SK-N-SH (cell line): ENCODE measurements around the gene B4GALNT2. TPM values are rescaled to one million over a fixed set of nuclear protein-coding genes. Genes with fewer than 3 reads are reported as not detected.
A peak's percentile ranks its signal among the peaks of the same experiment; 100 is the strongest.

Experiments
- CTCF ChIA-PET: fragments of 300-600, 350-600 bp; formaldehyde crosslinking; extraction: SDS; loops from one replicate; lab custom pipeline; 2021; lab: Yijun Ruan, JAX
- POLR2A ChIA-PET: fragments of 350-600 bp; sonication (Branson Sonifier 250); formaldehyde crosslinking; extraction: SDS; loops from one replicate; lab custom pipeline; 2020; ENCODE audit warnings: antibody characterized with exemption, inconsistent platforms; lab: Yijun Ruan, JAX
- DNase-seq: peaks from one replicate; pipeline ENCODE4 v3.0.0; 2012
- H2AFZ ChIP-seq: fragments of 200-600 bp; sonication (generic); 2 replicates; pipeline ENCODE4 v1.8.1; 2016; ENCODE audit warnings: antibody characterized with exemption, mild to moderate bottlenecking, low read depth
- H3F3A ChIP-seq: fragments of 200-600 bp; sonication (generic); replicated peaks from 2 replicates; pipeline ENCODE3; 2016; ENCODE audit warnings: antibody characterized with exemption, mild to moderate bottlenecking; ENCODE audit not compliant: insufficient read depth
- H3K27ac ChIP-seq, 2 experiments: fragments of 200-500 bp in 1 of 2; fragments of 200-600 bp in 1 of 2; sonication (Bioruptor generic) in 1 of 2; sonication (generic), shearing (Covaris generic) in 1 of 2; 2 replicates each; pipeline versions ENCODE4 v1.5.1 to v1.6.1; 2014 to 2016; ENCODE audit warnings: low read depth in 2 of 2, inconsistent platforms in 1 of 2, low read length in 1 of 2, mild to moderate bottlenecking in 1 of 2, mixed read lengths in 1 of 2
- H3K27me3 ChIP-seq: fragments of 200-600 bp; sonication (generic), shearing (Covaris generic); 2 replicates; pipeline ENCODE4 v1.6.1; 2016; ENCODE audit warnings: mixed run types; ENCODE audit not compliant: insufficient read depth
- H3K36me3 ChIP-seq, 2 experiments: fragments of 200-500 bp in 1 of 2; fragments of 200-600 bp in 1 of 2; sonication (Bioruptor generic) in 1 of 2; sonication (generic) in 1 of 2; replicated peaks in 1 of 2; 2 replicates each; pipeline versions ENCODE3 to v1.5.1; 2014 to 2016; ENCODE audit warnings: low read length in 1 of 2, mild to moderate bottlenecking in 1 of 2; ENCODE audit not compliant: insufficient read depth in 2 of 2, control insufficient read depth in 1 of 2
- H3K4me1 ChIP-seq, 2 experiments: fragments of 200-500 bp in 1 of 2; fragments of 200-600 bp in 1 of 2; sonication (Bioruptor generic) in 1 of 2; sonication (generic), shearing (Covaris generic) in 1 of 2; 2 replicates each; pipeline versions ENCODE4 v1.5.1 to v1.6.1; 2014 to 2016; ENCODE audit warnings: low read depth in 1 of 2, low read length in 1 of 2, mixed run types in 1 of 2; ENCODE audit not compliant: insufficient read depth in 2 of 2, control insufficient read depth in 1 of 2
- H3K4me2 ChIP-seq: fragments of 200-600 bp; sonication (generic), shearing (Covaris generic); 2 replicates; pipeline ENCODE4 v1.6.1; 2017; ENCODE audit warnings: mixed run types
- H3K4me3 ChIP-seq, 2 experiments: fragments of 200-500 bp in 1 of 2; fragments of 200-600 bp in 1 of 2; sonication (Bioruptor generic) in 1 of 2; sonication (generic), shearing (Covaris generic) in 1 of 2; 2 replicates each; pipeline versions ENCODE4 v1.5.1 to v1.8.1; 2014 to 2016; ENCODE audit warnings: low read depth in 2 of 2, inconsistent platforms in 1 of 2, low read length in 1 of 2, mild to moderate bottlenecking in 1 of 2, mixed read lengths in 1 of 2, moderate library complexity in 1 of 2
- H3K79me2 ChIP-seq: fragments of 200-600 bp; sonication (generic); 2 replicates; pipeline ENCODE4 v1.8.1; 2017; ENCODE audit warnings: mild to moderate bottlenecking; ENCODE audit not compliant: insufficient read depth
- H3K9ac ChIP-seq: fragments of 200-600 bp; sonication (generic); 2 replicates; pipeline ENCODE4 v1.6.1; 2017; ENCODE audit warnings: mixed run types
- H3K9me2 ChIP-seq: fragments of 200-600 bp; sonication (generic); 2 replicates; pipeline ENCODE4 v1.6.1; 2017; ENCODE audit warnings: mixed run types
- H3K9me3 ChIP-seq: fragments of 200-600 bp; sonication (generic); 2 replicates; pipeline ENCODE4 v1.6.1; 2017; ENCODE audit warnings: mixed run types, mild to moderate bottlenecking, moderate library complexity
- H4K20me1 ChIP-seq: fragments of 200-600 bp; sonication (generic); 2 replicates; pipeline ENCODE4 v1.6.1; 2017; ENCODE audit warnings: mild to moderate bottlenecking, mixed run types; ENCODE audit not compliant: insufficient read depth
- CHD2 ChIP-seq: fragments of 150-350 bp; IDR thresholded peaks from 2 replicates; pipeline ENCODE4 v1.6.1; 2018; ENCODE audit warnings: low read length; ENCODE audit not compliant: partially characterized antibody
- ELF1 ChIP-seq: IDR thresholded peaks from 2 replicates; pipeline ENCODE4 v1.4.0; 2012
- EZH2phosphoT487 ChIP-seq: fragments of 200-600 bp; sonication (generic); IDR thresholded peaks from 2 replicates; pipeline ENCODE4 v1.6.1; 2017; ENCODE audit warnings: low read depth, mixed run types, mild to moderate bottlenecking, antibody characterized with exemption, moderate library complexity, borderline replicate concordance
- FOSL2 ChIP-seq: IDR thresholded peaks from 2 replicates; pipeline ENCODE4 v1.4.0; 2012; ENCODE audit warnings: low read depth, mild to moderate bottlenecking, moderate library complexity, borderline replicate concordance
- GABPA ChIP-seq: IDR thresholded peaks from 2 replicates; pipeline ENCODE4 v1.4.0; 2012; ENCODE audit warnings: low read depth, mild to moderate bottlenecking
- GATA2 ChIP-seq: sonication (generic); formaldehyde crosslinking; IDR thresholded peaks from 2 replicates; pipeline ENCODE4 v1.5.0; 2020; ENCODE audit warnings: mild to moderate bottlenecking, missing genetic modification reagents
- MXI1 ChIP-seq: IDR thresholded peaks from 2 replicates; pipeline ENCODE4 v1.6.1; 2012; ENCODE audit warnings: mild to moderate bottlenecking, low read depth, low read length, improper control_type of control experiment
- POLR2AphosphoS5 ChIP-seq: IDR thresholded peaks from 2 replicates; pipeline ENCODE4 v1.6.1; 2012; ENCODE audit warnings: low read depth, low read length
- RAD21 ChIP-seq: IDR thresholded peaks from 2 replicates; pipeline ENCODE4 v1.6.1; 2012; ENCODE audit warnings: mild to moderate bottlenecking, low read length
- RCOR1 ChIP-seq: fragments of 150-350 bp; IDR thresholded peaks from 2 replicates; pipeline ENCODE4 v1.6.1; 2017; ENCODE audit warnings: antibody characterized with exemption, low read length
- RFX5 ChIP-seq: IDR thresholded peaks from 2 replicates; pipeline ENCODE4 v1.6.1; 2012; ENCODE audit warnings: mild to moderate bottlenecking, improper control_type of control experiment, low read length
- RXRA ChIP-seq: IDR thresholded peaks from 2 replicates; pipeline ENCODE4 v1.4.0; 2012; ENCODE audit warnings: low read depth, mild to moderate bottlenecking, borderline replicate concordance
- SMC3 ChIP-seq: IDR thresholded peaks from 2 replicates; pipeline ENCODE4 v1.6.1; 2012; ENCODE audit warnings: low read depth, low read length, improper control_type of control experiment
- TAF1 ChIP-seq: IDR thresholded peaks from 2 replicates; pipeline ENCODE4 v1.6.1; 2012; ENCODE audit warnings: low read depth, mild to moderate bottlenecking, low read length, moderate library complexity, borderline replicate concordance
- WGBS: methylation state at CpG from one replicate; pipeline ENCODE4 v1.1.6; 2017; ENCODE audit warnings: low lambda C conversion rate; 5-methylcytosine and 5-hydroxymethylcytosine counted together
- polyA plus RNA-seq, 3 experiments: library from polyadenylated mRNA; depleted of rRNA; stranded (reverse); fragments of >200 nt; gene quantifications; 2 replicates each; pipeline ENCODE4 v1.2.3, GENCODE V29; 2012
- TF ChIP-seq, protein P1 (sequence below): IDR thresholded peaks from 2 replicates; pipeline ENCODE4 v1.4.0; 2012; ENCODE audit warnings: low read depth
- TF ChIP-seq, protein P2 (sequence below): fragments of 150-350 bp; IDR thresholded peaks from 2 replicates; pipeline ENCODE4 v1.6.1; 2016; ENCODE audit warnings: mild to moderate bottlenecking, low read depth, low read length

The B4GALNT2 gene
- polyA plus RNA-seq, 1 of the 3 experiments (the other 2 are of a cell fraction): not detected

DNA sequence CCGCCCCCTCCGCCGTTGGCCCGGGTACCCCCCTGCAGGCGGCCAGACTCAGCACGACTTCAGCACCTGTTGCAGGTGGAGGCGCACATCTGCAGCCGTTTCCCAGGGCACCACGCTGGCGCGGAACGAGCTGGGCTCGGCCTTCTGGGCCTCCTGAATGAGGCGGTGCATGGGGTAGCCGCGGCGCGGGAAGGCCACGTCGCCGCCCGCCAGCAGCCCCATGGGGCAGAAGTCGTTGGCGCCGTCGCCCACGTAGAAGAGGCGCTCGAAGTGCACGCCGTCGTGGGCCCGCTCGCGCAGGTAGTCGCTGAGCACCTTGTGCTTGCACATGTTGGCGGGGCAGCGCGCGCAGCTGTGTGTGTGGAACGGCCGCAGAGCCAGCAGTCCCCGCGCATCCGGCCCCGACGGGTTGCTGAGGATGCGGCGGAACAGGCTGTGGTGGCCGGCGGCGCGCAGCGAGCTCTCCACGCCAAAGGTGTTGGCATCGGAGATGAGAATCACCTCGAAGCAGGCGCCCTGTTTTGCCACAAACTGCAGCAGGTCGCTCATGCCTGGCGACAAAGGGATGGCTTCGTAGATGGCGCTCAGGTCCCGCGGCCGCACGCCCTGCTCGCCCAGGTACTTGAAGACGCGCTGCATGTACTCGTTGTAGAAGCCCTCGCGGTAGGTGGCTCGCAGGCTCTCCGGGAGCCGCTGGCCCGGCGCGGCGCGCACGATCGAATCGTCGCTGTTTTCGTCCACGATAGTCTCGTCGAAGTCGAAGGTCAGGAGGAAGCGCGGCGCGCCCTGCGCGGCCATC is 91.8 kb downstream of the B4GALNT2 start:
- Histone ChIP-seq H3K27ac (no peak overlapping the region), H3F3A (peaks cover 7% of the 10 kb centered on the region), H4K20me1 (no peaks in the 10 kb centered on the region), H3K27me3 (peaks cover 54% of the 10 kb centered on the region), H3K36me3 (no peaks in the 10 kb centered on the region), H3K4me2 (peak overlapping the region; percentile 35), H3K9ac (no peak overlapping the region), H2AFZ (0 out of 2 replicates have a peak overlapping the region, but pooled peaks have one; percentile 14), H3K9me3 (no peaks in the 10 kb centered on the region), H3K4me1 (no peaks in the 10 kb centered on the region), H3K4me3 (peak overlapping the region in 1 of 2 experiments; percentile 44; a peak in 2 of 4 replicates), H3K9me2 (no peaks in the 10 kb centered on the region), H3K79me2 (no peaks in the 10 kb centered on the region)
- CTCF ChIA-PET: interaction anchor here (0.6 to 8.6 kb wide), 16 partner anchors 9 to 173 kb away, joined by 3 to 105 read pairs (median 3); no protein-coding TSS in a partner anchor
- 28% methylated on average over 58 of the region's 95 CpGs for WGBS
- DNase-seq: peak; percentile 50
- no peak for TF ChIP-seq MXI1
- peak; percentile 53; the same call in 1 of the 2 replicates for TF ChIP-seq EZH2phosphoT487
- TF ChIP-seq, all 33 proteins: peak for 1
- POLR2A ChIA-PET: no interaction called here

DNA sequence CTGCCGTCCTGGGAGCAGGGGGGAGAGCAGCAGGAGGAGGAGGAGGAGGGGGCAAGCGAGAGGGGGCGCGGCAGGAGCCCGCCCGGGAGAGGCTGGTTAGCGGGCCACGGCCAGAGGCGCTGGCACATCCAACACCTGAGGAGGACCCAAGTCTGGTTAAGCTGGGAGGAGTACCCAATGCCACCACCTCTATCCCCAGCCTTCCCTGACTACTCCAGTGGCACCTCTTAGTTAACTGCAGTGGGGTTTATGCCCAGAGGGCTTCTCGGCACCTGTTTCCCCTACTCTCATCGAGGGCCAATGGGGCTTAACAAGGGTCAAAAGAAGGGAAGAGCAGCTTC is 92.4 kb downstream of the B4GALNT2 start:
- H2AFZ ChIP-seq: no peak overlapping the region
- peaks cover 60% of the 10 kb centered on the region for H3K27me3 ChIP-seq
- no peak overlapping the region for H3K9ac ChIP-seq
- peaks cover 9% of the 10 kb centered on the region for H3F3A ChIP-seq
- 13% methylated on average over 10 of the region's 11 CpGs for WGBS
- ChIA-PET POLR2A (no interaction called here), CTCF (interaction anchor here (1.0 to 8.6 kb wide), 9 partner anchors 10 to 87 kb away, joined by 3 to 105 read pairs (median 7); no protein-coding TSS in a partner anchor)
- peak overlapping the region; percentile 35; the same call in 1 of the 2 replicates for H3K4me2 ChIP-seq
- no peaks in the 10 kb centered on the region for H3K79me2 ChIP-seq
- H3K4me3 ChIP-seq: no peak overlapping the region
- H3K9me2 ChIP-seq: no peaks in the 10 kb centered on the region
- no peak for DNase-seq
- no peak overlapping the region for H3K27ac ChIP-seq
- H4K20me1 ChIP-seq: no peaks in the 10 kb centered on the region
- no peaks in the 10 kb centered on the region for H3K9me3 ChIP-seq
- TF ChIP-seq GATA2 (CRISPR knock-in tag): no peak
- TF ChIP-seq SMC3: no peak
- no peak for TF ChIP-seq FOSL2
- no peaks in the 10 kb centered on the region for H3K36me3 ChIP-seq
- H3K4me1 ChIP-seq: no peaks in the 10 kb centered on the region; a peak in 1 of 4 replicates

DNA sequence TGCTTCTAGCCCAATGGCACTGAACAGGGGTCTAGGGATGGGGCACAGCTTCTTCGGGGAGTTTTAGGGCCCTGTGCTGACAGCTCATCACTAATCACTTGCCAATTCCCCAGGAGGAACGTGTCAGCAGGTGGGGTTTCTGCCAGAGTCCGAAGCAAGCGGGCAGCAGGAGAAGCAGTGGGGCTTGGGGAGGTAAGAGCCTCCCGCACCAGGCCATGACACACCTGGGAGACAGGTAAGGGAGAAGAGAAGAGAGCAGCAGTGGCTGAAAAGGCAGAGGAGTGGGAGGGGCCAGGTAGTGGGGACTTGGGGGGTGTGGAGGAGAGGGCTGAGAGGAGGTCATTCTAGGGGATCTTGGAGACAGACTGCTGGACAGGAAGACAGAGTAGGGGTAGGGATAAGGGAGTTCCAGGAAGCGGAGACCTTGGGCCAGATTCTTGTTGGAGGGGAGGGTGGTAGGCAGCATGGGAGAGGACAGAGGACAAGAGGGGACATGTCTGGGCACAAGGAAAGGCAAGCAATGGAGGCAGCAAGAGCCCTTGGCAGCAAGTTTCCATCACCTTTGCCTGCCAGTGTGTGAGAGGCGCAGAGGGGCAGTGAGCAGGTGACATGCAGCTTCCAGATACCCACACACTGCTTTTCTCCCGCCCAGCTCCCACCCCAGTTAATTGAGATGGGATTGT is 93.1 kb downstream of the B4GALNT2 start:
- H3K4me3 ChIP-seq: no peak overlapping the region
- H3K9ac ChIP-seq: no peak overlapping the region
- H3K9me2 ChIP-seq: no peaks in the 10 kb centered on the region
- no peaks in the 10 kb centered on the region for H3K79me2 ChIP-seq
- 22% methylated on average over 8 of the region's 8 CpGs for WGBS
- H3K27ac ChIP-seq: no peak overlapping the region
- H3K4me1 ChIP-seq: peaks cover 0 to 5% of the 10 kb centered on the region in 2 experiments; a peak in 1 of 4 replicates
- DNase-seq: no peak
- no peaks in the 10 kb centered on the region for H3K9me3 ChIP-seq
- H3K36me3 ChIP-seq: no peaks in the 10 kb centered on the region
- H3K4me2 ChIP-seq: no peak overlapping the region
- no peak overlapping the region for H2AFZ ChIP-seq
- POLR2A ChIA-PET: no interaction called here
- TF ChIP-seq MXI1 (no peak), TAF1 (no peak), RCOR1 (no peak), GABPA (no peak), RAD21 (no peak), RXRA (no peak), ELF1 (no peak), POLR2AphosphoS5 (no peak), RFX5 (no peak), CHD2 (no peak)
- TF ChIP-seq, protein P1, sequence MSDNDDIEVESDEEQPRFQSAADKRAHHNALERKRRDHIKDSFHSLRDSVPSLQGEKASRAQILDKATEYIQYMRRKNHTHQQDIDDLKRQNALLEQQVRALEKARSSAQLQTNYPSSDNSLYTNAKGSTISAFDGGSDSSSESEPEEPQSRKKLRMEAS: no peak
- TF ChIP-seq, protein P2, sequence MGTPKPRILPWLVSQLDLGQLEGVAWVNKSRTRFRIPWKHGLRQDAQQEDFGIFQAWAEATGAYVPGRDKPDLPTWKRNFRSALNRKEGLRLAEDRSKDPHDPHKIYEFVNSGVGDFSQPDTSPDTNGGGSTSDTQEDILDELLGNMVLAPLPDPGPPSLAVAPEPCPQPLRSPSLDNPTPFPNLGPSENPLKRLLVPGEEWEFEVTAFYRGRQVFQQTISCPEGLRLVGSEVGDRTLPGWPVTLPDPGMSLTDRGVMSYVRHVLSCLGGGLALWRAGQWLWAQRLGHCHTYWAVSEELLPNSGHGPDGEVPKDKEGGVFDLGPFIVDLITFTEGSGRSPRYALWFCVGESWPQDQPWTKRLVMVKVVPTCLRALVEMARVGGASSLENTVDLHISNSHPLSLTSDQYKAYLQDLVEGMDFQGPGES: no peak
- TF ChIP-seq, all 33 proteins: peak for 0
- Histone ChIP-seq H3K27me3 (peaks cover 62% of the 10 kb centered on the region), H3F3A (peaks cover 9% of the 10 kb centered on the region), H4K20me1 (no peaks in the 10 kb centered on the region)
- CTCF ChIA-PET: interaction anchor here (0.8 to 8.6 kb wide), 17 partner anchors 10 to 501 kb away, joined by 3 to 105 read pairs (median 7); no protein-coding TSS in a partner anchor
